Trophoblast cell (in vitro differentiated cells and primary cell): ENCODE data around the gene RANBP9.

Source experiments
- DNase-seq, 2 donors: peaks; one replicate each; pipeline ENCODE4 v3.0.0-alpha.2; 2016
- H2AFZ ChIP-seq: 2 replicates; pipeline ENCODE4 v1.6.1; 2013; ENCODE audit warnings: low read length, moderate library complexity, mild to moderate bottlenecking; ENCODE audit not compliant: insufficient read depth, poor library complexity
- H2AK5ac ChIP-seq: 2 replicates; pipeline ENCODE4 v1.6.1; 2013; ENCODE audit warnings: mild to moderate bottlenecking, low read length
- H2BK120ac ChIP-seq: 2 replicates; pipeline ENCODE4 v1.6.1; 2013; ENCODE audit warnings: low read length, mild to moderate bottlenecking, moderate library complexity; ENCODE audit not compliant: insufficient read depth, poor library complexity
- H2BK12ac ChIP-seq: 2 replicates; pipeline ENCODE4 v1.6.1; 2013; ENCODE audit warnings: mild to moderate bottlenecking, low read length, moderate library complexity
- H2BK5ac ChIP-seq: 2 replicates; pipeline ENCODE4 v1.6.1; 2013; ENCODE audit warnings: low read length, low read depth, moderate library complexity, mild to moderate bottlenecking; ENCODE audit not compliant: poor library complexity
- H3K14ac ChIP-seq: 2 replicates; pipeline ENCODE4 v1.6.1; 2013; ENCODE audit warnings: mild to moderate bottlenecking, low read length
- H3K18ac ChIP-seq: 2 replicates; pipeline ENCODE4 v1.6.1; 2013; ENCODE audit warnings: mild to moderate bottlenecking, low read length
- H3K23ac ChIP-seq: 2 replicates; pipeline ENCODE4 v1.6.1; 2013; ENCODE audit warnings: low read length
- H3K27ac ChIP-seq: 2 replicates; pipeline ENCODE4 v1.5.1; 2013; ENCODE audit warnings: low read depth, mild to moderate bottlenecking, inconsistent platforms, low read length, moderate library complexity
- H3K27me3 ChIP-seq: 2 replicates; pipeline ENCODE4 v1.6.1; 2013; ENCODE audit warnings: inconsistent platforms, mild to moderate bottlenecking, low read length, moderate library complexity; ENCODE audit not compliant: insufficient read depth
- H3K36me3 ChIP-seq, 2 experiments: 1 replicate in 1 of 2; 2 replicates in 1 of 2; pipeline ENCODE4 v1.6.1; 2013; ENCODE audit warnings: low read length in 2 of 2, mild to moderate bottlenecking in 2 of 2, moderate library complexity in 1 of 2; ENCODE audit not compliant: insufficient read depth in 2 of 2, control insufficient read depth in 1 of 2
- H3K4ac ChIP-seq: 2 replicates; pipeline ENCODE4 v1.6.1; 2013; ENCODE audit warnings: low read depth, mild to moderate bottlenecking, low read length, moderate library complexity
- H3K4me1 ChIP-seq, 2 experiments: 1 replicate in 1 of 2; 2 replicates in 1 of 2; pipeline ENCODE4 v1.6.1; 2013; ENCODE audit warnings: low read length in 2 of 2, mild to moderate bottlenecking in 2 of 2, moderate library complexity in 1 of 2; ENCODE audit not compliant: insufficient read depth in 2 of 2, control insufficient read depth in 1 of 2
- H3K4me2 ChIP-seq: 2 replicates; pipeline ENCODE4 v1.6.1; 2013; ENCODE audit warnings: inconsistent platforms, mild to moderate bottlenecking, low read length, moderate library complexity
- H3K4me3 ChIP-seq: 2 replicates; pipeline ENCODE4 v1.5.1; 2013; ENCODE audit warnings: mild to moderate bottlenecking, low read depth, low read length, inconsistent platforms
- H3K79me1 ChIP-seq: one replicate; pipeline ENCODE4 v1.6.1; 2013; ENCODE audit warnings: low read length
- H3K79me2 ChIP-seq: 2 replicates; pipeline ENCODE4 v1.6.1; 2013; ENCODE audit warnings: low read length, mild to moderate bottlenecking; ENCODE audit not compliant: control insufficient read depth, insufficient read depth, poor library complexity
- H3K9ac ChIP-seq: 2 replicates; pipeline ENCODE4 v1.6.1; 2013; ENCODE audit warnings: mild to moderate bottlenecking, low read length
- H3K9me3 ChIP-seq: 2 replicates; pipeline ENCODE4 v1.6.1; 2013; ENCODE audit warnings: low read depth, mild to moderate bottlenecking, control low read depth, inconsistent platforms, low read length; ENCODE audit not compliant: insufficient read depth
- H4K12ac ChIP-seq: 2 replicates; pipeline ENCODE4 v1.6.1; 2013; ENCODE audit warnings: low read depth, mild to moderate bottlenecking, low read length, moderate library complexity
- H4K8ac ChIP-seq: 2 replicates; pipeline ENCODE4 v1.6.1; 2013; ENCODE audit warnings: low read depth, mild to moderate bottlenecking, low read length, moderate library complexity
- H4K91ac ChIP-seq: one replicate; pipeline ENCODE4 v1.6.1; 2013; ENCODE audit warnings: low read depth, mild to moderate bottlenecking, low read length, moderate library complexity
- WGBS: extraction: QIAGEN DNeasy Blood & Tissue Kit; methylation state at CpG from one replicate; pipeline ENCODE4 v1.1.7; 2013; ENCODE audit warnings: missing lambda C conversion rate; ENCODE audit not compliant: insufficient read length, insufficient coverage; ENCODE audit errors: extremely low coverage; 5-methylcytosine and 5-hydroxymethylcytosine counted together

The RANBP9 gene

DNA sequence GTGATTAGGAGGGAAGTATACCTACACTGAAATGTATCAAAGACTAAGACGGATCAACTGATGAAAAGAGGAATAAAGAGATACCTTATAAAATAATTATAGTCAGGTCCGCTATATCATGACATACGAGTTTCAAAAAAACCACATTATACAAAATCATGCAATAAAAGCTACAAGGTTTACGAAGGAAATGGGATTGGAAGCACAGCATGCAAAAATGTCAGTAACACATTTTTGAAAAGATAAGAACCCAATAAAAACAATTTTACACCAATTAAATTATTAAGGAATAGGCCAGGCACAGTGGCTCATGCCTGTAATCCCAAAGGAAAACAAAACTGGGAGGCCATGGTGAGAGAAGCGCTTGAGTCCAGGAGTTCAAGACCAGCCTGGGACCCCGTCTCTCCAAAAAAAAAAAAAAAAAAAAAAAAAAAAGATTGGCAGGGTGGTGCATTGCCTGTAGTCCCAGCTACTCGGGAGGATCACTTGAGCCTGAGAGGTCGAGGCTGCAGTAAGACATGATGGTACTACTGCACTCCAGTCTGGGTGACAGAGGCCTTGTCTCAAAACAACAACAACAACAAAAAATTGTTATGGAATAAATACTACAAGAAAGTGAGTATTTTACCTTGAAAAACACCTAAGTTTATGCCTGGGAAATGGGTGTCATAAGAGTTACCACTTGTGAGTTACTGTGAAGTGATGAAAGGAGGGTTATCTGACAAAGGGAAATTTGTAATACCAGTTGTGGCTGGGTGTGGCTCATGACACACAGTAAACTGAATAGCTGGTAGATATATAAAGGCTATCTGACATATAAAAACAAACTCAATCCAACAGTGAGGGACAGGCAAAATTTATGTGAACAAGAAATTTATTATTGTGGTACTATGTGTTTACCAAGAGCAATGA lies 45.2 kb downstream of the RANBP9 start:
- Histone ChIP-seq H3K79me2 (peaks cover 3% of the 10 kb centered on the region), H3K27me3 (no peaks in the 10 kb centered on the region), H3K23ac (no peak overlapping the region), H2BK12ac (no peak overlapping the region), H2AFZ (no peak overlapping the region), H4K8ac (no peak overlapping the region), H3K4me2 (no peak overlapping the region), H4K91ac (no peak overlapping the region), H3K79me1 (no peaks in the 10 kb centered on the region), H3K4me1 (no peaks in the 10 kb centered on the region), H2BK5ac (no peak overlapping the region), H3K4me3 (no peak overlapping the region), H3K4ac (no peak overlapping the region), H2BK120ac (no peak overlapping the region), H3K9me3 (no peaks in the 10 kb centered on the region), H3K27ac (no peak overlapping the region), H3K18ac (no peak overlapping the region), H2AK5ac (no peak overlapping the region), H3K14ac (no peak overlapping the region), H4K12ac (no peak overlapping the region), H3K36me3 (peaks cover 0 to 2% of the 10 kb centered on the region in 2 experiments), H3K9ac (no peak overlapping the region)
- DNase-seq, result peak in 1 of 2 donors; percentile 34
- WGBS, result no CpG with 5 or more reads among the region's 8 CpGs

DNA sequence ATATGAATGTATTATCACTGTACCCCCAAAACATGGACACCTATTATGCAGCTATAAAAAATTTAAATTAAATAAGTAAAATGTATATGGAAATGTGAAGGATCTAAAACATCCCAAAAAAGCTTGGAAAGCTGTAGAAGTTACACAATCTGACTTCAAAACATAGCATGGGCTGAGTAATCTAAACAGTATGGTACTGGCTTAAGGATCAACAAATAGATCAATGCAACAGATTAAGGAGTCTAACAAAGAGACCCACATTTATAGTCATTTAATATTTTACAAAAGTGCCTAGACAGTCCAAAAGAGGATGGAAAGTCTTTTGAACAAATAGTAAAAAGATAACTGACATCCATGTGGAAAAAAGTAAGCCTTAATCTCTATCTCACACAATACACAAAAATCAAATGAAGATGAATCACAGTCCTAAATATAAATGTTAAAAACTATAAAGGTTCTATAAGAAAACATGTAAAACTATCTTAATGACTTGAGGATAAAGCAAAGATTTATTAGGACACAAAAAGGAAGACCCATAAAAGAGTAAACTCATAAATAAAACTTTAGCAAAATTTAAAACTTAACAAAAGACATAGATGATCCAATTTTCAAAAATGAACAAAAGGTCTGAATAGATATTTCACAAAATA lies 46.8 kb downstream of the RANBP9 start:
- H4K8ac ChIP-seq, result no peak overlapping the region
- H2BK120ac ChIP-seq, result no peak overlapping the region
- H3K79me2 ChIP-seq, result peaks cover 2% of the 10 kb centered on the region
- no peaks in the 10 kb centered on the region for H3K4me1 ChIP-seq
- no peak overlapping the region for H3K14ac ChIP-seq
- H3K18ac ChIP-seq, result no peak overlapping the region
- no peak overlapping the region for H2AFZ ChIP-seq
- DNase-seq, result peak in 1 of 2 donors; percentile 72
- H3K79me1 ChIP-seq, result no peaks in the 10 kb centered on the region
- H2AK5ac ChIP-seq, result no peak overlapping the region
- H3K4me3 ChIP-seq, result no peak overlapping the region
- no peak overlapping the region for H4K91ac ChIP-seq
- H2BK5ac ChIP-seq, result no peak overlapping the region
- no peaks in the 10 kb centered on the region for H3K9me3 ChIP-seq
- H3K4me2 ChIP-seq, result no peak overlapping the region
- H2BK12ac ChIP-seq, result no peak overlapping the region
- no peak overlapping the region for H3K9ac ChIP-seq
- no peaks in the 10 kb centered on the region for H3K27me3 ChIP-seq
- H3K23ac ChIP-seq, result no peak overlapping the region
- H3K36me3 ChIP-seq, result peaks cover 0 to under 1% of the 10 kb centered on the region in 2 experiments
- H3K27ac ChIP-seq, result no peak overlapping the region
- H4K12ac ChIP-seq, result no peak overlapping the region
- H3K4ac ChIP-seq, result no peak overlapping the region

DNA sequence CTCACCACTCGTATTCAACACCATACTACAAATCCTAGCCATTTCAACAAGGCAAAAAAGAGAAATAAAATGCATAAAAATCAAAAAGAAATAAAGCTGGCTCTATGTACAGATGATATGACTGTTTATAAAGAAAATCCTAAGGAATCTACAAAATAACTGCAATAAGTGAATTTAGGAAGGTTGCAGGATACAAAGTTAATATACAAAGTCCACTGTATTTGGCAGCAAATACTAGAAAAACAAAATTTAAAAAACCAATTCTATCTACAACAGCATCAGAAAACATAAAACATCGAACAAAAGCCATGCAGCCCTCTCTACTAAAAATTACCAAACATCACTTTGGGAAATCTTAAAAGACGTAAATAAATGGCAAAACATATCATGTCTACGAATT lies 47.6 kb downstream of the RANBP9 start:
- Histone ChIP-seq H3K9me3 (no peaks in the 10 kb centered on the region), H3K14ac (no peak overlapping the region), H3K4me2 (no peak overlapping the region), H3K23ac (no peak overlapping the region), H3K79me2 (peaks cover 2% of the 10 kb centered on the region), H2BK5ac (no peak overlapping the region), H3K4me3 (no peak overlapping the region), H4K91ac (no peak overlapping the region), H4K12ac (no peak overlapping the region), H3K18ac (no peak overlapping the region), H3K4ac (no peak overlapping the region), H2BK120ac (no peak overlapping the region), H3K27ac (no peak overlapping the region), H2AFZ (no peak overlapping the region), H3K27me3 (no peaks in the 10 kb centered on the region), H2AK5ac (no peak overlapping the region), H3K36me3 (no peaks in the 10 kb centered on the region), H3K4me1 (no peaks in the 10 kb centered on the region), H3K9ac (no peak overlapping the region), H3K79me1 (no peaks in the 10 kb centered on the region), H4K8ac (no peak overlapping the region), H2BK12ac (no peak overlapping the region)
- WGBS, result no CpG with 5 or more reads among the region's 4 CpGs
- no peak for DNase-seq

DNA sequence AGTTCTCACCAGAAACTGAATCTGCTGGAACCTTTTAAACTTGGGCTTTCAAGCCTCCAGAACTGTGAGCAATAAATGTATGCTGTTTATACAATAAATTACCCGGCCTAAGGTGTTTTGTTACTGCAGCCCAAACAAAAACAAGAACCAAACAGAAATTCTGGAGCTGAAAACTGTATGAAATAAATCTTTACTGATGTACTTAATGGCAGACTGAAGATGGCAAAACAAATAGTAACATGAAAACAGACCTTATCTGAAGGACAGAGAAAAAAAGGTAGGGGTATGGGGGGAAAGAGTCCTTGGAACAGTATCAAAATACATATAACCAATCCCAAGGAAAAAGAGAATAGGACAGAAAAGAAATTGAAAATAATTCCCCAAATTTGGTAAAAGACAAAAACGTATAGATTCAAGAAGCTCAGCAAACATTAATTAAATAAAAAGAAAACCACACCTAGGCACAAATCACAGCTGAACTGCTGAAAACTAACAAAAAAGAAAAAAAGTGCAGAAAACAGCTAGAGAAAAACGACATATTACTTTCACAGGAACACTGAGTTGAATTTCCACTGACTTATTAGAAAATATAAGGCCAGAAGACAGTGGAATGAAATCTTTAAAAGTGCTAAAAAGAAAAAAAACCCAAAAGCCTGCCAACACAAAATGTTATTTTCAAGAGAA lies 48.8 kb downstream of the RANBP9 start:
- Histone ChIP-seq H3K4me2 (no peak overlapping the region), H3K18ac (no peak overlapping the region), H2BK12ac (no peak overlapping the region), H3K79me2 (peaks cover 2% of the 10 kb centered on the region), H2AK5ac (no peak overlapping the region), H3K4me3 (no peak overlapping the region), H3K36me3 (no peaks in the 10 kb centered on the region), H2AFZ (no peak overlapping the region), H2BK120ac (no peak overlapping the region), H4K12ac (no peak overlapping the region), H4K8ac (no peak overlapping the region), H3K79me1 (no peaks in the 10 kb centered on the region), H3K9ac (no peak overlapping the region), H2BK5ac (no peak overlapping the region), H3K9me3 (no peaks in the 10 kb centered on the region), H3K4me1 (no peaks in the 10 kb centered on the region), H3K23ac (no peak overlapping the region), H3K27me3 (no peaks in the 10 kb centered on the region), H4K91ac (no peak overlapping the region), H3K4ac (peak overlapping the region; percentile 52), H3K14ac (no peak overlapping the region), H3K27ac (no peak overlapping the region)
- WGBS, result no CpG with 5 or more reads among the region's 3 CpGs
- DNase-seq, result no peak
